Heart right ventricle (tissue), 16 donors: ENCODE data around the gene EEF1G. TPM values are rescaled to one million over a fixed set of nuclear protein-coding genes. Genes with fewer than 3 reads are reported as not detected.
"Not testable (repeated sequence)": the region's sequence is repeated elsewhere in the genome, so short reads cannot be mapped to it uniquely, and the experiment has no call there.

ENCODE experiments used
- ATAC-seq, 8 donors: fragments of 200-7000 bp; cut with Tn5 transposase; one replicate each; pipeline ENCODE4 v1.9.1; 2020; ENCODE audit warnings: mild to moderate bottlenecking in 8 of 8, moderate library complexity in 8 of 8, moderate number of reproducible peaks in 1 of 8
- DNase-seq, 2 donors: peaks; one replicate each; pipeline ENCODE4 v3.0.0-alpha.2; 2020
- H3K27ac ChIP-seq, 10 donors: fragments of 200-600 bp; sonication (generic) in 2 of 10; one replicate each; pipeline versions ENCODE4 v1.5.0 to v1.8.0; 2020 to 2022; ENCODE audit warnings: mild to moderate bottlenecking in 3 of 10
- H3K27me3 ChIP-seq, 7 donors: fragments of 200-600 bp; one replicate each; pipeline ENCODE4 v1.8.0; 2021 to 2022; ENCODE audit warnings: mild to moderate bottlenecking in 2 of 7
- H3K36me3 ChIP-seq, 9 donors: fragments of 200-600 bp; sonication (generic) in 1 of 9; one replicate each; pipeline versions ENCODE4 v1.5.0 to v1.8.0; 2020 to 2022; ENCODE audit warnings: mild to moderate bottlenecking in 2 of 9
- H3K4me1 ChIP-seq, 9 donors: fragments of 200-600 bp; sonication (generic) in 1 of 9; one replicate each; pipeline versions ENCODE4 v1.5.0 to v1.8.0; 2020 to 2022; ENCODE audit warnings: mild to moderate bottlenecking in 4 of 9
- H3K4me3 ChIP-seq, 10 donors: fragments of 200-600 bp; sonication (generic) in 2 of 10; one replicate each; pipeline versions ENCODE4 v1.5.0 to v1.8.0; 2020 to 2022; ENCODE audit warnings: mild to moderate bottlenecking in 7 of 10, moderate library complexity in 2 of 10
- H3K9me3 ChIP-seq, 11 donors: fragments of 200-600 bp in 10 of 11; sonication (generic) in 2 of 11; one replicate each; pipeline versions ENCODE4 v1.5.0 to v1.8.0; 2013 to 2022; ENCODE audit warnings: mild to moderate bottlenecking in 2 of 11, control low read depth in 1 of 11, moderate library complexity in 1 of 11
- WGBS, 2 donors: extraction: QIAGEN DNeasy Blood & Tissue Kit; methylation state at CpG; one replicate each; pipeline ENCODE4 v1.1.7; 2013; ENCODE audit warnings: inconsistent platforms in 1 of 2; 5-methylcytosine and 5-hydroxymethylcytosine counted together
- intact Hi-C, 10 donors: fragments of 100-400 bp; cut with DNase I; formaldehyde crosslinking; loops; one replicate each; pipeline versions ENCODE4 v1.11.1 to v1.14.2; 2022
- polyA plus RNA-seq, 2 donors: library from polyadenylated mRNA; stranded (reverse); fragments of 200-250 nt; gene quantifications; one replicate each; pipeline ENCODE4 v1.2.3, GENCODE V29; 2013
- total RNA-seq, 10 donors: library from RNA; stranded (reverse); fragmentation: NEBNext Ultra II Directional in 3 of 10; extraction: Animal tissue kit (Norgen Biotek cat#: 25700) in 3 of 10; gene quantifications; one replicate each; pipeline versions ENCODE4 v1.2.1 to v1.2.4, GENCODE V29; 2021 to 2023
- TF ChIP-seq, protein P1 (sequence below), 9 donors: fragments of 200-600 bp; sonication (generic) in 2 of 9; IDR thresholded peaks; one replicate each; pipeline versions ENCODE4 v1.5.0 to v1.8.0; 2021 to 2022; ENCODE audit warnings: antibody characterized with exemption in 9 of 9, mild to moderate bottlenecking in 5 of 9, moderate library complexity in 1 of 9
- donor health status: Arrhythmogenic right ventricular cardiomyopathy.
- donor health status: ischemic (EF 13 %, LVEDD 7.1; RV severe dilation, severe dysfunction).
- donor health status: healthy with polysubstance abuse.
- donor health status: DM: no; HTN: yes; CAD: no.
- donor health status: DM: no; HTN: no; CAD: no.
- donor health status: ischemic (EF 25% LVEDD 6.9; RV normal size, moderate dysfunction).
- donor health status: ischemic (EF 25% LVEDD 5.7; RV mildly dilated, moderate dysfunction).
- donor health status: healthy.
- donor health status: DM: yes; HTN: yes; CAD: no.
- donor health status: Ischemic cardiomyopathy.
- donor health status: ischemic (EF 35%, LVEDD 5.7; RV mildly dilated, moderate dysfunction).
- donor health status: nonischemic (EF 11% LVEDD 7.7; RV severe dilation, severe dysfunction).
- donor health status: DM: yes; HTN: yes; CAD: no.
- donor health status: PGD.
- donor health status: ischemic (EF 29% LVEDD 5.4; RV normal size, mild dysfunction).
- donor health status: nonischemic (EF 23%, LVEDD 6.1; RV moderate dilation, normal function).

Gene EEF1G
- total and polyA plus RNA-seq, 12 donors = 555 to 1,173 (median 1,002) TPM

DNA sequence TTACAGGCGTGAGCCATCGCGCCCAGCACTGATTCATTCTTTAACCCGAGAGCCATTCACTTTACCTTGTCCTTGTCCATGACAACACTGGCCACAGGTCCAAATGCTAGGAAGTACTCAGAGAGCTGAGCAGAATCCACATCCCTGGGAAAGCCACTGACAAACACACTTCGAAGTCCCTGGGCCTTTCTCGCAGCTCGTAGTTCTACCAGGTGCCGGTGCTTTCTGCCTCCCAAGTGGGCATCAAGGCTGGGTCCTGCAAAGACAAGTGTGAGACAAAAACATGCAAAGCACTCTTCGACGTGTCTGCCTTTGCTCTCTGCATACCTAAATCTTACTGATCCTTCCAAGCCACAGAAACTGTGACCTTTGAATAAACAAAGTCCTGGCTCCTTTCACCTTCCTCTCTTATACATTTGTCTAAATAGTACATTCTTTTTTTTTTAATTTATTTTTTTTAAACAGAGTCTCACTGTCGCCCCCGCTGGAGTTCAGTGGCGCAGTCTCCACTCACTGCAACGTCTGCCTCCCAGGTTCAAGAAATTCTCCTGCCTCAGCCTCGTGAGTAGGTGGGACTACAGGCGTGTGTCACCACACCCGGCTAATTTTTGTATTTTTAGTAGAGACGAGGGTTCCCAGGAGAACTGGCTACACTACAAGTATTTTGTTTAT, 15.4 kb upstream of the EEF1G start:
- H3K27ac ChIP-seq = no peak overlapping the region
- H3K4me1 ChIP-seq = peaks cover 3 to 42% (median 28%) of the 10 kb centered on the region in 9 donors
- H3K27me3 ChIP-seq = no peaks in the 10 kb centered on the region
- no peak for DNase-seq
- ATAC-seq = no peak
- WGBS, 2 donors = 69 to 70% methylated on average over 18 of the region's 18 CpGs
- no peaks in the 10 kb centered on the region for H3K9me3 ChIP-seq
- TF ChIP-seq, protein P1, sequence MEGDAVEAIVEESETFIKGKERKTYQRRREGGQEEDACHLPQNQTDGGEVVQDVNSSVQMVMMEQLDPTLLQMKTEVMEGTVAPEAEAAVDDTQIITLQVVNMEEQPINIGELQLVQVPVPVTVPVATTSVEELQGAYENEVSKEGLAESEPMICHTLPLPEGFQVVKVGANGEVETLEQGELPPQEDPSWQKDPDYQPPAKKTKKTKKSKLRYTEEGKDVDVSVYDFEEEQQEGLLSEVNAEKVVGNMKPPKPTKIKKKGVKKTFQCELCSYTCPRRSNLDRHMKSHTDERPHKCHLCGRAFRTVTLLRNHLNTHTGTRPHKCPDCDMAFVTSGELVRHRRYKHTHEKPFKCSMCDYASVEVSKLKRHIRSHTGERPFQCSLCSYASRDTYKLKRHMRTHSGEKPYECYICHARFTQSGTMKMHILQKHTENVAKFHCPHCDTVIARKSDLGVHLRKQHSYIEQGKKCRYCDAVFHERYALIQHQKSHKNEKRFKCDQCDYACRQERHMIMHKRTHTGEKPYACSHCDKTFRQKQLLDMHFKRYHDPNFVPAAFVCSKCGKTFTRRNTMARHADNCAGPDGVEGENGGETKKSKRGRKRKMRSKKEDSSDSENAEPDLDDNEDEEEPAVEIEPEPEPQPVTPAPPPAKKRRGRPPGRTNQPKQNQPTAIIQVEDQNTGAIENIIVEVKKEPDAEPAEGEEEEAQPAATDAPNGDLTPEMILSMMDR (IDR thresholded peaks at IDR 0.05) = peak in 2 of 9 donors; percentile 6 to 19
- H3K36me3 ChIP-seq = peaks cover 0 to 63% (median 30%) of the 10 kb centered on the region in 9 donors
- intact Hi-C loops = no loop called here
- no peak overlapping the region for H3K4me3 ChIP-seq

DNA sequence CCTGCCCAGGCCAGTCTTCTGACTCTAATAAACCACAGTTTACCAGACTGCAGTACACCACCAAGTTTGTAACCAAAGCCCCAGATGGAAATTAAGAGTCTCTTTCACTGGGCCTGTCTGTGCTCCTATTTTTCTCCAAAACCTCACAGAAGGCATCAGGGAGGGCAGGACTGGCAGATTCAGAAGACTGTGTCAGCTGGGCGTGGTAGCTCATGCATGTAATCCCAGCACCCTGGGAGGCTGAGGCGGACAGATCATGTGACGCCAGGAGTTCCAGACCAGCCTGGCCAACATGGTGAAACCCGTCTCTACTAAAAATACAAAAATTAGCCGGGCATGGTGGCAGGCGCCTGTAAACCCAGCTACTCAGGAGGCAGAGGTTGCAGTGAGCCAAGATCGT, 11.7 kb upstream of the EEF1G start:
- intact Hi-C loops, ATAC-seq, H3K27me3 ChIP-seq, H3K9me3 ChIP-seq, H3K27ac ChIP-seq, H3K4me3 ChIP-seq, DNase-seq: not testable (repeated sequence)
- Histone ChIP-seq H3K4me1 (peaks cover 0 to 19% (median 12%) of the 10 kb centered on the region in 9 donors), H3K36me3 (peaks cover 0 to 88% (median 30%) of the 10 kb centered on the region in 9 donors)
- 95 to 98% methylated on average over 7 of the region's 7 CpGs for WGBS, 2 donors

DNA sequence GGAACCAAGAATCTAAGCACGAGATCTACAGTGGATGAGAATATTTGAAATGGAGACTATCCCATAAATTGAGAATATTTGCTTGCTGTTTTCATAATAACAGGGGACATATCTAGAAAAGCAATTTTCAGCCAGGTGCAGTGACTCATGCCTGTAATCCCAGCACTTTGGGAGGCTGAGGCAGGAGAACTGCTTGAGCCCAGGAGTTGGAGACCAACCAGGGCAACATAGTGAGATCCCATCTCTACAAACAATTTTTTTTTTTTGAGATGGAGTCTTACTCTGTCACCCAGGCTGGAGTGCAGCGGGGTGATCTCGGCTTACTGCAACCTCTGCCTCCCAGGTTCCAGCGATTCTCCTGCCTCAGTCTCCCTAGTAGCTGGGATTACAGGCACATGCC, 8.0 kb upstream of the EEF1G start:
- H3K4me3 ChIP-seq, H3K27ac ChIP-seq, intact Hi-C loops, H3K9me3 ChIP-seq, H3K27me3 ChIP-seq, DNase-seq, ATAC-seq: not testable (repeated sequence)
- Histone ChIP-seq H3K4me1 (peaks cover 0 to 19% (median 2%) of the 10 kb centered on the region in 9 donors), H3K36me3 (peaks cover 0 to 98% (median 15%) of the 10 kb centered on the region in 9 donors)
- WGBS, 2 donors = 94 to 96% methylated on average over 4 of the region's 4 CpGs

DNA sequence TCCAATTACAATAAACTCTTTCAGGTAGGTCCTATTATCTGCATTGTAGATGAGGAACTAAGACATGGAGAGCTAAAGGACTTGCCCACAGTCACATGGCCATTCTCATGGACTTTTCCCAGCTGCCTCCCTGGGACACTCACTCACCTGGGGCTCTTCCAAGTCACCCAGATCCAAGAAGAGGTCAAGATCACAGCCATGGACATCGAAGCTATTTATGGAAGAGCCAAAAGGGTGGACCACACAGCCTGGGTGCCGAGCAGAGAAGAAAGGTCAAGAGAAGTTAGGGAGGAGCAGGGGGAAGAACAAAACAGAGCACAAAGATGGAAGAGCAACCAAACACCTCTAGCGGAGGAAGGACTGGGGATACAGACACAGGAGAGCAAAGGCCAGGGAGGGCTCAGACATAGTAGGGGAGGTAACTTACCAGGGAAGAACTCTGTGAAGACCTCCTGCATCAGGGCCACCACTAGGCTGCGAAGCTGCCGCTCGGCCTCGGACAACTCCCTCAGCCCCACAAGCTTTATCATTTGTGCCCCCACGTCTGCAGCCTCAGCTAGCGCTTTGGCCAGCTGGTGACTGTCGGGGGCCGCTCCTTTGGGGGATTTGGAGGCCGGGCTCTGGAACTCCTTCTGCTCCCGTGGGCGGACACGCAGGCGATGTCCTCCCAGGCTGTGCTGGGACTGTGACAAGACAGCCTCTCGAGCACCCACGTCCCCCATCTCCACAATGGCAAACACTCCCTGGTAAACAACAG, 7.4 kb upstream of the EEF1G start:
- WGBS, 2 donors = 83 to 85% methylated on average over 18 of the region's 18 CpGs
- H3K4me3 ChIP-seq = no peak overlapping the region
- H3K27ac ChIP-seq = no peak overlapping the region
- peaks cover 0 to 98% (median 15%) of the 10 kb centered on the region in 9 donors for H3K36me3 ChIP-seq
- ATAC-seq (no peak), DNase-seq (no peak)
- peaks cover 0 to 25% (median 8%) of the 10 kb centered on the region in 9 donors for H3K4me1 ChIP-seq
- no peaks in the 10 kb centered on the region for H3K27me3 ChIP-seq
- no peaks in the 10 kb centered on the region for H3K9me3 ChIP-seq
- TF ChIP-seq, protein P1 (IDR thresholded peaks at IDR 0.05) = no peak
- intact Hi-C loops = no loop called here

DNA sequence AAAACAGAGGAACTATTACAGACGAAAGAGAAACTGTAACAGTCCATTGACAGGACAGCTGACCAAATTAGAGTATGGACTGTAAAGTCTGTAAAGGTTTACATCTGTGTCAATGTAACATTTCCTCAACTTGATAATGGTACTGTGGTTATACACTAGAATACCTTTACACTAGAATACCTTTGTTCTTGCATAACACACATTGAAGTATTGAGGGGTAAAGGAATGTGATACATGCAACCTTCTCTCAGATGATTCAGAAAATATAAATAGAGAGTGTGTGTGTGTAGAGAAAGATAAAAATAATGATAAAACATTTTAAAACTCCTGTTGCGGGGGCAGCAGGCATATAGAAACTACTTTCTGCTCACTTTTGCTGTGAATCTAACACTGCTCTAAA, 5.6 kb upstream of the EEF1G start:
- 87 to 95% methylated on average over 2 of the region's 2 CpGs for WGBS, 2 donors
- no peak for DNase-seq
- H3K36me3 ChIP-seq = peaks cover 0 to 87% (median 8%) of the 10 kb centered on the region in 9 donors
- no peaks in the 10 kb centered on the region for H3K27me3 ChIP-seq
- no peak for ATAC-seq
- intact Hi-C loops = loop anchor here in 1 of 10 donors (10.0 kb wide), 1 partner anchor 276 kb away; no protein-coding TSS in a partner anchor
- H3K9me3 ChIP-seq = no peaks in the 10 kb centered on the region
- TF ChIP-seq, protein P1 (IDR thresholded peaks at IDR 0.05) = no peak
- peak overlapping the region in 3 of 10 donors; percentile 11 to 98 (median 92) for H3K27ac ChIP-seq
- no peak overlapping the region for H3K4me3 ChIP-seq
- peaks cover 7 to 43% (median 25%) of the 10 kb centered on the region in 9 donors for H3K4me1 ChIP-seq
